Lower leg skin (tissue), 4 donors: ENCODE measurements around the gene ZNF768. TPM values are rescaled to one million over a fixed set of nuclear protein-coding genes. Genes with fewer than 3 reads are reported as not detected.
"Not testable (repeated sequence)": the region's sequence is repeated elsewhere in the genome, so short reads cannot be mapped to it uniquely, and the experiment has no call there.

Experiments used
- DNase-seq, 2 donors: peaks; one replicate each; pipeline ENCODE4 v3.0.0-alpha.2; 2019; ENCODE audit warnings: low spot score in 2 of 2
- H3K4me3 ChIP-seq: fragments of 200-600 bp; sonication (generic); 2 replicates; pipeline ENCODE4 v1.5.1; 2017; ENCODE audit warnings: mild to moderate bottlenecking, low read depth; ENCODE audit not compliant: poor library complexity, severe bottlenecking
- CTCF ChIP-seq, 3 donors: fragments of 450-650 bp; IDR thresholded peaks; one replicate each; pipeline ENCODE4 v1.5.1; 2016; ENCODE audit warnings: antibody characterized with exemption in 3 of 3, mild to moderate bottlenecking in 3 of 3, moderate library complexity in 2 of 3
- POLR2A ChIP-seq, 2 donors: fragments of 450-650 bp; IDR thresholded peaks; one replicate each; pipeline ENCODE4 v1.6.1; 2016 to 2017; ENCODE audit warnings: antibody characterized with exemption in 2 of 2, mild to moderate bottlenecking in 1 of 2, moderate library complexity in 1 of 2
- WGBS, 2 donors: methylation state at CpG; one replicate each; pipeline ENCODE4 v1.1.5; 2018; 5-methylcytosine and 5-hydroxymethylcytosine counted together
- intact Hi-C: fragments of 100-400 bp; cut with DNase I; formaldehyde crosslinking; loops from one replicate; pipeline ENCODE4 v1.15.0; 2023; ENCODE audit warnings: low total_unique reads
- total RNA-seq, 4 donors: library from RNA; depleted of rRNA; stranded (reverse); fragments of >200 nt; gene quantifications; one replicate each; pipeline ENCODE4 v1.1.0, GENCODE V29; 2016

Gene ZNF768
- total RNA-seq, 4 donors from 2014 or later = 31.1 to 43.5 (median 41.0) TPM

- 72 to 78% methylated on average over 8 of the region's 8 CpGs for WGBS, 2 donors
- no peak for DNase-seq
- H3K4me3 ChIP-seq = no peak overlapping the region
- no peak for TF ChIP-seq POLR2A (IDR thresholded peaks at IDR 0.05)
- no peak for TF ChIP-seq CTCF (IDR thresholded peaks at IDR 0.05)
- intact Hi-C loops = no loop called here
Observed at GRCh38 chr16:30546115-30546514, 19.7 kb upstream of the ZNF768 start.

- intact Hi-C loops = no loop called here
- H3K4me3 ChIP-seq = no peak overlapping the region
- TF ChIP-seq CTCF (IDR thresholded peaks at IDR 0.05) (no peak), POLR2A (IDR thresholded peaks at IDR 0.05) (no peak)
- no peak for DNase-seq
- WGBS, 2 donors = 83 to 87% methylated on average over 5 of the region's 5 CpGs
Observed at GRCh38 chr16:30543067-30543466, 16.7 kb upstream of the ZNF768 start.

GRCh38 chr16:30541502-30542329 lies 15.3 kb upstream of the ZNF768 start:
- no peak for DNase-seq
- TF ChIP-seq POLR2A (IDR thresholded peaks at IDR 0.05) = no peak
- no peak for TF ChIP-seq CTCF (IDR thresholded peaks at IDR 0.05)
- H3K4me3 ChIP-seq = no peak overlapping the region
- intact Hi-C loops = no loop called here
- 70 to 73% methylated on average over 10 of the region's 10 CpGs for WGBS, 2 donors

DNA sequence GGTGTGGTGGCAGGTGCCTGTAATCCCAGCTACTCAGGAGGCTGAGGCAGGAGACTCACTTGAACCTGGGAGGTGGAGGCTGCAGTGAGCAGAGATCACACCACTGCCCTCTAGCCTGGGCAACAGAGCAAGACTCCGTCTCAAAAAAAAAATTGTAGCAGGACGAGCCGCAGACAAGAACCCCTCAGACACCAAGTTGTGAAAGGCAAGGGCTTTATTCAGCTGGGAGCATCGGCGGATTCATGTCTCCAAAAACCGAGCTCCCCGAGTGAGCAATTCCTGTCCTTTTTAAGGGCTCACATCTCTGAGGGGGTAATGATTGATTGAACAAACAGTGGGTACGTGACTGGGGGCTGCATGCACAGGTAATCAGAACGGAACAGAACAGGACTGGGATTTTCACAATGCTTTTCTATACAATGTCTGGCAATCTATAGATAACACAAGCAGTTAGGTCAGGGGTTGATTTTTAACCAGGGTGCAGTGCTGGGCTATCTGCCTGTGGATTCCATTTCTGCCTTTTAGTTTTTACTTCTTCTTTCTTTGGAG lies 14.6 kb upstream of the ZNF768 start:
- H3K4me3 ChIP-seq, DNase-seq, intact Hi-C loops: not testable (repeated sequence)

DNA sequence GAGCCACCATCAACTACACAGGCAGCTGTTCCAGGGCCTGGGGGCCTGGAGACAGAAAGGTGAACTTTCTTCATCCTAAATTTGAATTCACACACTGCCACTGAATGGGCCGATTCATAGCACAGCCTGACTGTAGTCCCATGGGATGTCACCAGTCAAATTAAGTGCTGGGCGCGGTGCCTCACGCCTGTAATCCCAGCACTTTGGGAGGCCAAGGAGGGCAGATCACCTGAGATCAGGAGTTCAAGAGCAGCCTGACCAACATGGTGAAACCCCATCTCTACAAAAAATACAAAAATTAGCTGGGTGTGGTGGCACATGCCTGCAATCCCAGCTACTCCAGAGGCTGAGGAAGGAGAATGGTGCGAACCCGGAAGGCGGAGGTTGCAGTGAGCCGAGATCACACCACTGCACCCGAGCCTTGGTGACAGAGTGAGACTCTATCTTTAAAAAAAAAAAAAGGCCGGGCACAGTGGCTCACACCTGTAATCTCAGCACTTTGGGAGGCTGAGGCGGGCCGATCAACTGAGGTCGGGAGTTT lies 13.7 kb upstream of the ZNF768 start:
- H3K4me3 ChIP-seq, DNase-seq, intact Hi-C loops: not testable (repeated sequence)
- 91 to 92% methylated on average over 13 of the region's 13 CpGs for WGBS, 2 donors

More for the DNA sequence above, 14.6 kb upstream of the ZNF768 start:
- WGBS, 2 donors = 81 to 86% methylated on average over 9 of the region's 9 CpGs

DNA sequence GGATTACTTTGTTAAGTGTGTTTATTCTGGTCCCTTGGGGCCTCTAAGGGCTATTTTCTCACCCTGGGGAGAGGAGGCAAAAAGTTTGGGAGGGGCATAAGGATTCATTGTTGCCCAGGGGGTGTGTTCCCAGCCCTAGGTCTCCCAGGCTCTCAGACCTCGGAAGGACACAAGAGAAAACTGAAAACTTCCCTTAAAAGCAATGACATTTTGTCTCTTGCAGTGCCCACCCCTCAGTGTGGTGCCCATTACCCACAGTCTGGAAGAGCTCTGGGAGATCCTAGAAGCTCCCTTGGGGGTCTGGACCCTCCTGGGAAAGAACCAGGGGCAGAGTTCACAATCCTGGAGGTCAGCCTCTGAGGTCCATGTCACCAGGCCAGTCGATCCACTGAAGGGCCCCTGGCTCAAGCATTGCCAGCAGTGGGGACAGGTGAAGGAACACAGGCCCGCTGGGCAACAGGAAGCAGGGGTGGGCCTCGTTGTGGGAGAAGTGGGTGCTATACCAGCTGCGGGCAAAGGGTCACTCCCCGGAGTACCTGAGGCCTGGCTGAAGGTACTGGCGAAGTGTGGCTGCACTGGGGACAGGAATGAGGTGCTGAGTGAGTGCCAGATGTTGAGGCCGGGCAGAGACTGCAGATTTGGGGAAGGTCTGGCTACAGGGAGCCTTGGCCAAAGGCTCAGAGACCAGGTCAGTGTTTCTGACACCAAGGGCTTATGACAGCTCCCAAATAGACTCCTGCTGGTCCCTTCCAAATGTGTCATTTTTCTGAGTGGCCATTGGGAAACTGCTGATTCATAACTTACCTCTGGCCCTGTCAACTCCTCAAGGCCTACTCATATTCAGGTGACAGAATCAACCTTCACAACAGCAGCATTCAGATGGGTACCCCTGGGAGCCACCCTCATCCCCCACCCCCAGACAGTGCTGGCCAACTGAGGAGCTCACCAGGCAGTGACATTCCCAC lies 12.9 kb upstream of the ZNF768 start:
- 86 to 88% methylated on average over 8 of the region's 8 CpGs for WGBS, 2 donors
- H3K4me3 ChIP-seq = no peak overlapping the region
- intact Hi-C loops = no loop called here
- DNase-seq = no peak
- no peak for TF ChIP-seq CTCF (IDR thresholded peaks at IDR 0.05)

- WGBS, 2 donors = 91 to 92% methylated on average over 13 of the region's 13 CpGs
- DNase-seq, H3K4me3 ChIP-seq, intact Hi-C loops: not testable (repeated sequence)
Observed at GRCh38 chr16:30536391-30537024, 10.1 kb upstream of the ZNF768 start.
